Loucy (cell line): ENCODE measurements around the gene ENDOD1.

Experiments
- EZH2phosphoT487 ChIP-seq: fragments of 200-600 bp; IDR thresholded peaks from 2 replicates; pipeline ENCODE4 v1.6.1; 2018; ENCODE audit warnings: antibody characterized with exemption, mild to moderate bottlenecking, moderate library complexity, borderline replicate concordance
- TF ChIP-seq, protein P1 (sequence below): fragments of 200-600 bp; sonication (generic); conservative IDR thresholded peaks from 2 replicates; pipeline ENCODE4 v1.5.1; 2014; ENCODE audit warnings: mild to moderate bottlenecking, antibody characterized with exemption, low read length

DNA sequence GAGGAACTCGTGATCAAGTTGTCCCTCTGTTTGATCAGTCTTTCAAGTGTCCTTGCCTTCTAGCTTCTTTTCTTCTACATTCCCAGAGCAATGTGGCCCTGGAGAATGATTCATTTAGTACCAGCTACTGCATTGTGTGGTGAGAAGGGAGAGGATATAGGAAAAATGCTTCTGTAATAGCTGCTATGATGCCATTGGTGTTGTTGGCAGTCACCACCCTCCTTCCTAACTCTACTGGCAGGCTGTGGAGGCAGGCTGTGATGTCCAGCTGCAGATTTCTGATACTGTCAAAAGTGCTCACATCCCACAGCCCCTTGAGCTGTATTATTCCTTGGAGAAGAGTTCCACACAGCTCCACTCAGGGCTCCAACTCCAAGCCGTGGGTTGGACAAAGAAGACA lies 52.8 kb downstream of the ENDOD1 start:
- TF ChIP-seq, protein P1, sequence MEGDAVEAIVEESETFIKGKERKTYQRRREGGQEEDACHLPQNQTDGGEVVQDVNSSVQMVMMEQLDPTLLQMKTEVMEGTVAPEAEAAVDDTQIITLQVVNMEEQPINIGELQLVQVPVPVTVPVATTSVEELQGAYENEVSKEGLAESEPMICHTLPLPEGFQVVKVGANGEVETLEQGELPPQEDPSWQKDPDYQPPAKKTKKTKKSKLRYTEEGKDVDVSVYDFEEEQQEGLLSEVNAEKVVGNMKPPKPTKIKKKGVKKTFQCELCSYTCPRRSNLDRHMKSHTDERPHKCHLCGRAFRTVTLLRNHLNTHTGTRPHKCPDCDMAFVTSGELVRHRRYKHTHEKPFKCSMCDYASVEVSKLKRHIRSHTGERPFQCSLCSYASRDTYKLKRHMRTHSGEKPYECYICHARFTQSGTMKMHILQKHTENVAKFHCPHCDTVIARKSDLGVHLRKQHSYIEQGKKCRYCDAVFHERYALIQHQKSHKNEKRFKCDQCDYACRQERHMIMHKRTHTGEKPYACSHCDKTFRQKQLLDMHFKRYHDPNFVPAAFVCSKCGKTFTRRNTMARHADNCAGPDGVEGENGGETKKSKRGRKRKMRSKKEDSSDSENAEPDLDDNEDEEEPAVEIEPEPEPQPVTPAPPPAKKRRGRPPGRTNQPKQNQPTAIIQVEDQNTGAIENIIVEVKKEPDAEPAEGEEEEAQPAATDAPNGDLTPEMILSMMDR, result no peak
- TF ChIP-seq EZH2phosphoT487, result no peak
